Hepatocyte (in vitro differentiated cells): Measurements from ENCODE around the gene RND1.

ENCODE experiments used
- CTCF ChIP-seq: fragments of 200-600 bp; sonication (generic); IDR thresholded peaks from 2 replicates; pipeline ENCODE4 v1.5.1; 2016; ENCODE audit warnings: antibody characterized with exemption, mild to moderate bottlenecking; ENCODE audit not compliant: poor library complexity
- EZH2 ChIP-seq: fragments of 200-600 bp; sonication (generic); IDR thresholded peaks from 2 replicates; pipeline ENCODE4 v1.6.1; 2016; ENCODE audit warnings: antibody characterized with exemption, mild to moderate bottlenecking, borderline replicate concordance
- EZH2phosphoT487 ChIP-seq: fragments of 200-600 bp; sonication (generic); IDR thresholded peaks from one replicate; pipeline ENCODE4 v1.6.1; 2018; ENCODE audit warnings: antibody characterized with exemption, mild to moderate bottlenecking, low read depth, moderate library complexity; ENCODE audit not compliant: unreplicated experiment, severe bottlenecking

DNA sequence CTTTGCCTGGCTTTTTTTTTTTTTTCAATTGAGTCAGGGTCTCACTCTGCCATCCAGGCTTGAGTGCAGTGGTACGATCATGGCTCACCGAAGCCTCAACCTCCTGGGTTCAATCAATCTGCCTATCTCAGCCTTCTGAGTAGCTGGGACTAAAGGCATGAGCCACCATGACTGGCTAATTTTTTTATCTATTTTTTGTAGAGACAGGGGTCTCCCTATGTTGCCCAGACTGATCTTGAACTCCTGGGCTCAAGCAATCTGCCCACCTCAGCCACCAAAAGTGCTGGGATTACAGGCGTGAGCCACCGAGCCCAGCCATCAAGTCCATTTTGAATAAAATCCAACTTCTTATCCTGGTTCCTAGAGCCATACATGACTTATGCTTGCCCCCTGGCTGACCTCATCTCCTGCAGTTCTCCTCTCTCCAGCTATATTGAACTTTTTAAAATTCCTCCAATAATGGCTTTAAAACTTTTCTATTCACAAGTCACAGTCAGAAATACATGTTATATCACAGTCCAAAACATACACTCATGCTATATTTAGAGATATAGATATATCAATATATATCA, 10.4 kb upstream of the RND1 start:
- no peak for TF ChIP-seq EZH2phosphoT487
- TF ChIP-seq CTCF, result no peak
- no peak for TF ChIP-seq EZH2
